ENCODE measurements around the gene GREM1. TPM values are rescaled to one million over a fixed set of nuclear protein-coding genes. Genes with fewer than 3 reads are reported as not detected.
A peak's percentile ranks its signal among the peaks of the same experiment; 100 is the strongest.

GREM1 gene
- total RNA-seq, 1 experiment from 2014 or later, result 1.1 TPM

DNA sequence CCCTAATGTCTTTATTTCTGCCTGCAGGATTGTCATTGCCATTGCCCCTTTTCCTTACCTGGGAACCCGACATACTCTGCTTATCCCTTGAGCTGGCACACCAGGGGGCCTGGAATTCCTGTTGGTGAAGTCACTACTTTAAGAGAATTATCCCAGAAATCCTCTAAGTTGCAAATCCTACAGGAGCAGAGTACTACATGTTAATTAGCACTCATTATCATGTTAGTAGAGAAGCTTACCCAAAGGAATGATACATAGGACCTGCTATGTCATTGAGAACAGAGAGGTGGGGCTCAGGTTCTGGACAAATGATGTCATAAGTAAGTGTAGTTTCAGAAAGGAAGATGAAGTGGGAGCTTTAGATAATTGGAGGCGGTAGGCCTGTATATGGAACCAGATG is 48.9 kb upstream of the GREM1 start:
- Mint-ChIP-seq H3K9me3 (no peaks in the 10 kb centered on the region), H3K36me3 (ENCODE audit: insufficient read depth in 1 of 3, low read depth in 3 of 3) (no peaks in the 10 kb centered on the region), H3K4me3 (no peak overlapping the region), H3K27ac (peak overlapping the region in 2 of 3 experiments; percentile 67 to 86; a peak in 6 of 7 replicates), H3K4me1 (peaks cover 49 to 51% of the 10 kb centered on the region in 2 experiments), H3K27me3 (ENCODE audit: low read depth) (no peaks in the 10 kb centered on the region; the same call in none of the 2 replicates)
- H3K79me2 ChIP-seq (ENCODE audit: insufficient read depth, low read length), result no peaks in the 10 kb centered on the region
- no peaks in the 10 kb centered on the region for H3K27me3 ChIP-seq (ENCODE audit: insufficient read depth, low read length)
- H2AFZ ChIP-seq (ENCODE audit: low read length), result no peak overlapping the region
- no peaks in the 10 kb centered on the region for H3K23me2 ChIP-seq (ENCODE audit: insufficient read length, low read depth, low read length, poor library complexity, severe bottlenecking)
- H3K4me1 ChIP-seq (ENCODE audit: insufficient read depth, low read length), result peaks cover 9% of the 10 kb centered on the region
- no peak overlapping the region for H2BK120ac ChIP-seq (ENCODE audit: low read depth, low read length, poor library complexity, severe bottlenecking)
- H3K9me3 ChIP-seq (ENCODE audit: control insufficient read depth, low read depth, low read length), result no peaks in the 10 kb centered on the region
- H3T11ph ChIP-seq (ENCODE audit: low read length), result no peak overlapping the region
- no peak overlapping the region for H2BK15ac ChIP-seq (ENCODE audit: low read depth, low read length)
- H3K79me1 ChIP-seq (ENCODE audit: insufficient read depth, low read depth, low read length, poor library complexity, severe bottlenecking), result no peaks in the 10 kb centered on the region
- no peak overlapping the region for H2BK12ac ChIP-seq (ENCODE audit: insufficient read length, low read depth, low read length)
- H4K91ac ChIP-seq (ENCODE audit: insufficient read length, low read depth, low read length), result no peak overlapping the region
- H3K27ac ChIP-seq (ENCODE audit: insufficient read length, low read depth, low read length), result no peak overlapping the region
- H2BK5ac ChIP-seq (ENCODE audit: insufficient read length, low read length), result no peak overlapping the region
- H3K18ac ChIP-seq (ENCODE audit: insufficient read length, low read depth, low read length), result no peak overlapping the region
- H2AK5ac ChIP-seq (ENCODE audit: insufficient read length, low read length), result no peak overlapping the region
- no peak overlapping the region for H3K9ac ChIP-seq (ENCODE audit: extremely low read depth, insufficient read length, low read length)
- no peak overlapping the region for H3K4me2 ChIP-seq (ENCODE audit: insufficient read depth, insufficient read length, low read length)
- no peak overlapping the region for H4K8ac ChIP-seq (replicated peaks; ENCODE audit: insufficient read length, low read depth, low read length)
- H3K23ac ChIP-seq (ENCODE audit: insufficient read length, low read depth, low read length), result no peak overlapping the region
- H3K56ac ChIP-seq (ENCODE audit: insufficient read length, low read depth, low read length), result no peak overlapping the region
- H4K20me1 ChIP-seq (ENCODE audit: control insufficient read depth, insufficient read depth, insufficient read length), result no peaks in the 10 kb centered on the region
- no peak overlapping the region for H3K4ac ChIP-seq (ENCODE audit: low read depth, low read length)
- H4K5ac ChIP-seq (ENCODE audit: insufficient read length, low read depth, low read length), result no peak overlapping the region
- TF ChIP-seq CTCF (conservative IDR thresholded peaks at IDR 0.05), result no peak
- no CpG with 5 or more reads among the region's 2 CpGs for WGBS (ENCODE audit: extremely low coverage, insufficient read length, low lambda C conversion rate)
- no peak overlapping the region for H3K14ac ChIP-seq (ENCODE audit: insufficient read depth, low read length)
- DNase-seq, result peak; percentile 77
- no peak overlapping the region for H2BK20ac ChIP-seq (ENCODE audit: low read depth, low read length, poor library complexity, severe bottlenecking)

Data from H9 (cell line).